Measurements from ENCODE around the gene PKP1.

Gene PKP1

DNA sequence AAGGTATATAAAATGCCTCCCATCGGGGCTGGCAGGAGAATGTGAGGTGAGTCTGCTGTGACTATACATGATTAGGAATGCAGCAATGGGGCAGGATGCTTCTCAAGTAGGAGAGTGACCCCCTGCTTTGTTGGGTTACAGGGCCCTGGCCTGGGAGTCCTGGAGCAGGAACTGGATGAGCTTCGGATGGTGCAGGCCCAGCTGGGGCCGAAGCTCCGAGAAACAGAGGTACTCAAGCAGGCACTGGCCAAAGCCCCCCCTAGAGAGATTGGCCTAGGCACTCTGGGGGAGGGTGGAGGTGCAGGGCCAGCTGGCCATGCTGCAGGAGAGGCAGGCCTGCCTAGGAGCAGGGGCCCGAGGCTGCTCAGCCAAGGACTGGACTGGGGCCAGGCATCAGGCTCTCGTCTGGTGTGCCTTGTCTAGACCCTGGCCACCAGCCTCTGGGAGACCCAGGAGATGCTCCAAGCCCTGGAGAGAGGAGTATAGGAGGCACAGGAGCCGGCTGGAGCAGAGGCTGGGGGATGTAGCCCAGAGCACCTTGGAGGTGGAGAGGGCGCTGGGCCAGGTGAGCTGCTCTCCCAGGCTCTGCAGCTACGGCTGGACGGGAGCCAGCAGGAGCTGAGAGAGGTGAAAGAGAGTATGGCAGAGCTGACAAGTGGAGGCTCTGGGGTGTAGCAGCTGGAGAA is 32.8 kb upstream of the PKP1 start:
- FAIRE-seq (no peak), DNase-seq (ENCODE audit: insufficient read length, low spot score) (no peak)
- TF ChIP-seq, protein P1, sequence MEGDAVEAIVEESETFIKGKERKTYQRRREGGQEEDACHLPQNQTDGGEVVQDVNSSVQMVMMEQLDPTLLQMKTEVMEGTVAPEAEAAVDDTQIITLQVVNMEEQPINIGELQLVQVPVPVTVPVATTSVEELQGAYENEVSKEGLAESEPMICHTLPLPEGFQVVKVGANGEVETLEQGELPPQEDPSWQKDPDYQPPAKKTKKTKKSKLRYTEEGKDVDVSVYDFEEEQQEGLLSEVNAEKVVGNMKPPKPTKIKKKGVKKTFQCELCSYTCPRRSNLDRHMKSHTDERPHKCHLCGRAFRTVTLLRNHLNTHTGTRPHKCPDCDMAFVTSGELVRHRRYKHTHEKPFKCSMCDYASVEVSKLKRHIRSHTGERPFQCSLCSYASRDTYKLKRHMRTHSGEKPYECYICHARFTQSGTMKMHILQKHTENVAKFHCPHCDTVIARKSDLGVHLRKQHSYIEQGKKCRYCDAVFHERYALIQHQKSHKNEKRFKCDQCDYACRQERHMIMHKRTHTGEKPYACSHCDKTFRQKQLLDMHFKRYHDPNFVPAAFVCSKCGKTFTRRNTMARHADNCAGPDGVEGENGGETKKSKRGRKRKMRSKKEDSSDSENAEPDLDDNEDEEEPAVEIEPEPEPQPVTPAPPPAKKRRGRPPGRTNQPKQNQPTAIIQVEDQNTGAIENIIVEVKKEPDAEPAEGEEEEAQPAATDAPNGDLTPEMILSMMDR (IDR thresholded peaks at IDR 0.05; ENCODE audit: insufficient read depth, missing control alignments) = no peak

DNA sequence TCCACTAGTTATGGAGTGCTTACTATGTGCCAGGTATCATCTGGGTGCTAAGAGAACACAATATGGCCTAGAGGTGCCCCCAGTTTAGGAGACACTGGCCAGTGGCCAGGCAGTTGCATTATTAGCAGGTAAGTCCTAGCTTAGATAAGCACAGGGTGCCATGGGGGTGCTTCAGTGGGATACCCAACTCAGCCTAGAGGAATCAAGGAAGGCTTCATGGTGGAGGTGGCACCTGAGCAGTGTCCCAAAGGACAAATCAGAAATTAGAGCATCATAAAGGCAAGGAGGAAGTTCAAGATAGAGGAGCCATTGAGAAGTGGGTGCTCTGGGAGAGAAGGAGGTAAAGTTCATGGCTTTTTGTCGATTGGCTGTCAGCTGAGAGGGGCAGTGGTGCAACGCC is 31.9 kb upstream of the PKP1 start:
- DNase-seq (ENCODE audit: insufficient read length, low spot score) = no peak
- TF ChIP-seq, protein P1 (IDR thresholded peaks at IDR 0.05; ENCODE audit: insufficient read depth, missing control alignments) = no peak
- FAIRE-seq = no peak

DNA sequence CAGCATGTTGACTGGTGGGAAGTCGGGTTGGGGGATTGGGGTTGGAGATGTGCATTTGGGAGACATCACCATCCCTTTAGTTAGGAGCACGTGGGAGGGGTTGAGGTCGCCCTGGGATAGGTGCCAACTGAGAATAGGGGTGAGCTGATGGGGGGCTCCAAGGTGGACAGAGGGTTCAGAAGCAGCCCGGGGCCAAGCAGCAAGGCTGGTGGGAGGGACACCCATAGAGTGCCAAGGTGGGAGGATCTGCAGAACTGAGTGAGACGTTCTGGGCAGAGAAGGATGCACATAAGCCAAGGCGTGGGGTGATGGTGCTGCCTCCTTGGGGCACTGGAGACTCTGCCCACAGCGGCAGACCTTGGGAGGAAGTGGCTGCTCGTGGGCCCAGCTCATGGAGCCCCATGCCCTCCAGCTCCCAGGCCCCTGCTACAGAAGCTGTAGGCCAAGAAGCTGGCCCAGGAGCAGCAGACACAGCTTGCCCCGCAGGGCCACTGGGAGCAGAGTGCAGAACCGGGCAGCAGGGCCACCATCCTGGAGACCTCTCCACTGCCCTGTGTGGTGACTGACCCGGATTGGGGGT is 31.4 kb upstream of the PKP1 start:
- DNase-seq (ENCODE audit: insufficient read length, low spot score) (no peak), FAIRE-seq (no peak)
- TF ChIP-seq, protein P1 (IDR thresholded peaks at IDR 0.05; ENCODE audit: insufficient read depth, missing control alignments) = no peak

DNA sequence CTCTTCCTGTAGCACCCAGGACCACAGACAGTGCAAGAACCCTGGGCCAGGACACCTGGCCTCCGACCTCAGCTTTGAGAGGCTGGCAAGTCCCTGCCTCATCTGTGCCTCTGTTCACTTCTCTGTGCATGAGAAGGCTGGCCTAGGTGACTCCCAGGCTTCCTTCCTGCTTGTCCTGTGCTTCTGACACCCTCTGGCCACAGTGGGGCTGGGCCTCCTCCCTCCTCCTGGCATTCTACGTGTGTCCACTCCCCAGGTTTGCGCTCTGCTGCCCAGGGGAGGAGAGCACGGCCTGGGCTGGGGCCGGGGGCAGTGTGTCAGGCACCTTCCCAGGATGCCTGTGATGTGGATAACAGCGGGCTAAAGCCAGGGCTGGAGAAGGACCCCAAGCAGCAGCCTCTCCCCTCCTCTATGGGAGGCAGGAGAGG is 30.3 kb upstream of the PKP1 start:
- no peak for FAIRE-seq
- no peak for DNase-seq (ENCODE audit: insufficient read length, low spot score)
- TF ChIP-seq, protein P1 (IDR thresholded peaks at IDR 0.05; ENCODE audit: insufficient read depth, missing control alignments) = no peak

DNA sequence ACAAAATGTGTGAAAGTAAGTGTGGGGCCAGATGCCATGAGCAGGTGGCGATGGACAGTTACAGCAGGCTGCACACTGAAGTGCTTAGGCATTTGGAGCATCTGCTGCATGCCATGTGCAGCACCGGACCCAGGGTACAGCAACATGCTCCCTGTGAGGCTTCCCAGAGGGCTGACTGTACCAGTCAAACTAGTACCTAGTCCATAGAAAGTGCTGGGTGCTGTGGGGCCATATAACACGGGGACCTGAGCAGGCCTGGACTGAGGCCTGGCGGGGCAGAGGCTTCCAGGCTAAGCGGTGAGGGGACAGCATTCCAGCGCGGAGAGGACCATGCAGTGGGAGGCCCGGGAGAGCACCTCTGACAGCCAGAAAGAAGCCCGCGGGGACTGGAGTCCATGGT is 29.9 kb upstream of the PKP1 start:
- TF ChIP-seq, protein P1 (IDR thresholded peaks at IDR 0.05; ENCODE audit: insufficient read depth, missing control alignments) = no peak
- no peak for DNase-seq (ENCODE audit: insufficient read length, low spot score)
- no peak for FAIRE-seq

DNA sequence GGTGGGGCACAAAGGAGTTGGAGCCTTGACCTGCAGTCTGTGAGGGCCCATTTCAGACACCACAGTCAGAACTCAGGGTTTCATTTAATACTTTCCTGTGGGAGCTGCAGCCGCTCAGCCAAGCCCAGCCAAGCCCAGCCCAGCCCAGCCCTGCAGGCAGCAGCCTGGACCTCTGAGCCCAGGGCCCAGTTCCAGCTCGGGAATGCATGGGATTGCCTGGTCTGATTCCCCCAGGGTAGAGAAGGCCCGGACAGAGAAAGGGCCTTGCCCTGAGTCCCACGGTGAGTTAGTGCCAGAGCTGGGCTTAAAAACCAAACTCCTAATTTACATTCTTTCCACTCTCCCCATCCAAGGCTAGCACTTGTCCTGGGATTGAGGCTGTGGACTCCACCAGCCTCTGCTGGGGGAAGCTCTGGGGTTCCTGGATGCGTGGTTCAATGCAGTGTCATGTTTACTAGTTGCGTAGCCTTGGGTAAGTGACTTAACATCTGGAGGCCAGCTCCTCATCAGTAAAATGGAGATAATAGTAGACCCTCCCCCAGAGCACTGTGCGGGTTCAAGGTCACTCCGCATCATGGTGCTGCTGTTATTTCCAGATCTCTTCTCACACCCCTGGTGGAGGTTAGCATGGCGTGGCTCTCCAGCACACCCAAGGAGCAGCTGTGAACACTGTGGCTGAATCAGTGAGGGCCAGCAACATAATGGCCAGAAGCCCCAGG is 29.2 kb upstream of the PKP1 start:
- TF ChIP-seq, protein P1 (IDR thresholded peaks at IDR 0.05; ENCODE audit: insufficient read depth, missing control alignments) = no peak
- FAIRE-seq = no peak

More for the DNA sequence above, 29.2 kb upstream of the PKP1 start:
- no peak for DNase-seq (ENCODE audit: insufficient read length, low spot score)

All from D721Med (cell line).